NCI-H1092 (cell line): ENCODE data around the gene FOXP4.

Source experiments
- DNase-seq: peaks from one replicate; lab custom pipeline; 2025; lab: John Stamatoyannopoulos, UW

The FOXP4 gene

GRCh38 chr6:41646026-41646795 is 100.0 kb downstream of the FOXP4 start:
- DNase-seq = no peak

DNA sequence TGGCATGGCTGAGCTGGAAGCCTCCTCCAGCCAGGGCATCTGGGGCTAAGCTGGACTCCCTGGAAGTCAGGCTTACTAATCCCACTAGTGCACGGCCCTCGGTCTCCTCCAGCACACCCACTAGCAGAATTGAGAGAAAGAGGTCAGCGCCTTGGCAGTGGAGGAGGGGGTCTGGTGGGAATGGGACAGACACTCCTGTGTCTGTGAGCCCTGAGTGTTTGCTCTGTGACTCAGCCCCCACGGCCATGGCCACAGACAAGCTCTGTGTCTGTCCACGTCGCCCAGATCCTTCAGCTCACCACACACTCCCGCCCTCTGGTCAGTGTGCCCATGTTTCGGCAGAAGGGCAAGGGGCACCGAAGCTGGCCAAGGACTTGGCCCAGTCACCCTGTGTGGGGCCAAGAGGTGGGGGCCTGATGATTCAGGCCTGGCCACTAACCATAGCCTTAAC is 100.9 kb downstream of the FOXP4 start:
- DNase-seq = no peak

- DNase-seq = no peak
Observed at GRCh38 chr6:41648070-41648585, 101.9 kb downstream of the FOXP4 start.

GRCh38 chr6:41648921-41649320 is 102.7 kb downstream of the FOXP4 start:
- DNase-seq = no peak

GRCh38 chr6:41649596-41649995 is 103.4 kb downstream of the FOXP4 start:
- DNase-seq = no peak

DNA sequence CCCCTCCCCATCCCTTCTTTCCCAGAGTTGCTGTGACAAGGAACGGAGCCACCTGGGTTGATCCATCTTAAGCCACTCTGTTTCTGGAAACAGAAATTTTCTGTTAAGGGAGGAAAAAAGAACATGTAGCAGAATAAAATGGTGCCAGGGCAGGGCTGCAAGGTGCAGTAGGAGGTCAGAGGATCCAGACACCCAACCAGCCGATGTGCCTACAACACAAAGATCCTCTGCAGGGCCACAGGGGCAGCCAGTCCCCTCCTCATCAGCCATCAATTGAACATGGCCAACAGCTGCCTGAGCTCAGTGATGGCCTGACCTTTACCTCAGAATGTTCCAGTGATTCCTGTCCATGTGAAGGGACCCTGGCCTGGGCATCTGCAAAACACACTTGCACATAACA is 103.9 kb downstream of the FOXP4 start:
- DNase-seq = no peak

DNA sequence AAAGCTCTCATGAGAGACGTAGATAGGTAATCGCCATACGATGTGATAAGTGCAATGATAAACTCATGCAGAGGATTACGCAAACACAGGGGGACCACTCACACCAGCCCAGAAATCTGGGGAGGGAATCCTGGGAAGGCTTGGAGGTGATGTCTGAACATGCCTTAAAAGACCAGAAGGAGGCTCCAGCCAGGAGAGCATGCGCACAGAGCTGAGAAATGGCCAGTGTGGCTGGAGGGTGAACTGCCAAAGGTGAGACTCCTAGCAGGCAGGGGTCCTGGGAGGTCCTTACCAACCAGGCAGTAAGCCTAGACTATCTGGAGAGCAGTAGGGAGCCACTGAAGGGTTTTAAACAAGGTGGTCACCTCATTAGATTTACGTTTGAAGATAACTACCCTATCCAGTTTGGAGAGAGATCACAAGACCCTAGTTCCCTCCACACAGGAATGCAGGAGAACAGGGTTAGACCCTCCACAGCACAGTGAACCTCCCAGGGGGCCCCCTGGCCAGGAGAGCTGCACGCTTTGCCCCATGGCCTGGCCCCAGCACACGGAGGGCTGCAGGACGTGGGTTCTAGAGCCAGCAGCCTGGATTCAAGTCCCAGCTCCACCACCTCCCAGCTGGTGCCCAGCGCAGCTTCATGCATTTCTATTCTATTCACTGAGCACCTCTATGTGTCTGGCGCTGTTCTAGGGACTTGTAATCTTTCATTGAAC is 105.2 kb downstream of the FOXP4 start:
- DNase-seq = no peak
